ENCODE measurements around the gene UPK2.

Gene UPK2

GRCh38 chr11:118956094-118956846, at the start of gene UPK2:
Gene UPK2 (plus strand): TSS chr11:118956298. CDS start chr11:118956351, 53 bp downstream.
- H3K4me3 ChIP-seq (ENCODE audit: low read depth, low read length), result no peak within 1 kb of the TSS
- TF ChIP-seq, protein P1, sequence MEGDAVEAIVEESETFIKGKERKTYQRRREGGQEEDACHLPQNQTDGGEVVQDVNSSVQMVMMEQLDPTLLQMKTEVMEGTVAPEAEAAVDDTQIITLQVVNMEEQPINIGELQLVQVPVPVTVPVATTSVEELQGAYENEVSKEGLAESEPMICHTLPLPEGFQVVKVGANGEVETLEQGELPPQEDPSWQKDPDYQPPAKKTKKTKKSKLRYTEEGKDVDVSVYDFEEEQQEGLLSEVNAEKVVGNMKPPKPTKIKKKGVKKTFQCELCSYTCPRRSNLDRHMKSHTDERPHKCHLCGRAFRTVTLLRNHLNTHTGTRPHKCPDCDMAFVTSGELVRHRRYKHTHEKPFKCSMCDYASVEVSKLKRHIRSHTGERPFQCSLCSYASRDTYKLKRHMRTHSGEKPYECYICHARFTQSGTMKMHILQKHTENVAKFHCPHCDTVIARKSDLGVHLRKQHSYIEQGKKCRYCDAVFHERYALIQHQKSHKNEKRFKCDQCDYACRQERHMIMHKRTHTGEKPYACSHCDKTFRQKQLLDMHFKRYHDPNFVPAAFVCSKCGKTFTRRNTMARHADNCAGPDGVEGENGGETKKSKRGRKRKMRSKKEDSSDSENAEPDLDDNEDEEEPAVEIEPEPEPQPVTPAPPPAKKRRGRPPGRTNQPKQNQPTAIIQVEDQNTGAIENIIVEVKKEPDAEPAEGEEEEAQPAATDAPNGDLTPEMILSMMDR (IDR thresholded peaks at IDR 0.05; ENCODE audit: borderline replicate concordance, insufficient read depth, low read depth, low read length), result peak; percentile 97

DNA sequence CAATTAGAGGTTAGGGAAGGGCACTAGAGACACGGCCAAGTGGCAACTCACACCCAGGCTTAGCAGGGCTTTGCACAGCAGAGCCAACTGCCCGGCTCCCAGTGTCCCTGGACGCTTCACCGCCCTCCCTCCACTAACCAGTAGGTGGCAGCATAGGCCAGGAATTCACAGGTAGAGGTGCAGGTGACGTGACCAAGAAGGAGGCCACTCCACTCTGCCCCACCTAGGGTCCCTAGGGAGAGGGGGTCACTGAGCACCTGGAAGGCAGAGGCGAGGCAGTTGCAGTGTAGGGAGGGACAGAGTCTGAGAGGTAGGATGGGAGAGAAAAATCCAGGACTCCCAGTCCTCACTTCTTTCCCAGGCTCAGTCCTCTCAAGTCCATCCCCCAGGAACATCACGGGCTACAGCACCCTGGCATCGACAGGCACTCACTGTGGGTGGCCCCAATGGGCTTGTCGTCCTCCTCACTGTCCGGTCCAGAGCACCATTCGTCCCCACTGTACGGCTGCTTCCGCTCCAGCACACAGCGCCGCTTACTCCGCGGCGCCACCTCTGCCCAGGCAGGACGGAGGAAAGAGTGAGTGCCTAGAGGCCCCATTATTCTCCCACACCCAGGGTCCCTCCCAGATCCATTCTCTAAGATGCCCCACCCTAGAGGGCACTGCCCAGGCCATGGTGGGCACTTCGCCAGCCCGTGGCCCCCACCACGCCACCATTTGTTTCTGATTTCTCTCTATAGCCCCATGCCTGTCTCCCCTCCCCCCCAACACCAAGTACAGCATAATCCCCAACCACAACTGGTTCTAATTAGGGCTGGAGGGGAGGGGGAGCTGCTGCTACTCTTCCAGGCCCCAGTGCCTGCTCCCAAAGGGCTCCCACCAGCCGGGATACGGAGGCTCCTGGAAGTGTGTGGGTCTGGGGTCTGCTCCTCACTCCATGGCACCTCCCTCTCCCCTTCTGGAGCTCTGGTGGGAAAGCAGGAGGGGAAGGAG, 48.8 kb upstream of the UPK2 start:
- no peak overlapping the region for H3K4me3 ChIP-seq (ENCODE audit: low read depth, low read length)
- TF ChIP-seq, protein P1 (IDR thresholded peaks at IDR 0.05; ENCODE audit: borderline replicate concordance, insufficient read depth, low read depth, low read length), result peak; percentile 88

- H3K4me3 ChIP-seq (ENCODE audit: low read depth, low read length), result no peak overlapping the region
- TF ChIP-seq, protein P1 (IDR thresholded peaks at IDR 0.05; ENCODE audit: borderline replicate concordance, insufficient read depth, low read depth, low read length), result no peak
Observed at GRCh38 chr11:118908264-118908663, 47.8 kb upstream of the UPK2 start.

GRCh38 chr11:118908901-118909618, 47.0 kb upstream of the UPK2 start:
- H3K4me3 ChIP-seq (ENCODE audit: low read depth, low read length), result no peak overlapping the region
- TF ChIP-seq, protein P1 (IDR thresholded peaks at IDR 0.05; ENCODE audit: borderline replicate concordance, insufficient read depth, low read depth, low read length), result no peak

- TF ChIP-seq, protein P1 (IDR thresholded peaks at IDR 0.05; ENCODE audit: borderline replicate concordance, insufficient read depth, low read depth, low read length), result no peak
- no peak overlapping the region for H3K4me3 ChIP-seq (ENCODE audit: low read depth, low read length)
Observed at GRCh38 chr11:118909619-118910308, 46.3 kb upstream of the UPK2 start.

Measured in GM12875 (cell line).